HUES64 (cell line): Measurements from ENCODE around the gene BCAS3.

ENCODE experiments used
- H3K27ac ChIP-seq: 2 replicates; pipeline ENCODE4 v1.7.0; 2013; ENCODE audit warnings: low read depth, low read length, inconsistent platforms
- H3K27me3 ChIP-seq: 2 replicates; pipeline ENCODE4 v1.6.1; 2013; ENCODE audit warnings: mild to moderate bottlenecking, low read length; ENCODE audit not compliant: insufficient read depth
- H3K36me3 ChIP-seq: 2 replicates; pipeline ENCODE4 v1.6.1; 2013; ENCODE audit warnings: mild to moderate bottlenecking, low read length; ENCODE audit not compliant: insufficient read depth
- H3K4me1 ChIP-seq: 2 replicates; pipeline ENCODE4 v1.6.1; 2013; ENCODE audit warnings: mild to moderate bottlenecking, low read length, moderate library complexity; ENCODE audit not compliant: insufficient read depth
- H3K4me3 ChIP-seq: 2 replicates; pipeline ENCODE4 v1.5.1; 2013; ENCODE audit warnings: mild to moderate bottlenecking, low read length, moderate library complexity
- H3K9ac ChIP-seq: 2 replicates; pipeline ENCODE4 v1.6.1; 2013; ENCODE audit warnings: mild to moderate bottlenecking, low read depth, low read length
- H3K9me3 ChIP-seq: 2 replicates; pipeline ENCODE4 v1.6.1; 2013; ENCODE audit warnings: low read depth, low read length; ENCODE audit not compliant: insufficient read depth
- WGBS: fragments of 150-250, 120-280 bp; methylation state at CpG from one replicate; pipeline ENCODE4 v1.1.7; 2013; ENCODE audit warnings: missing lambda C conversion rate; 5-methylcytosine and 5-hydroxymethylcytosine counted together

Gene BCAS3

DNA sequence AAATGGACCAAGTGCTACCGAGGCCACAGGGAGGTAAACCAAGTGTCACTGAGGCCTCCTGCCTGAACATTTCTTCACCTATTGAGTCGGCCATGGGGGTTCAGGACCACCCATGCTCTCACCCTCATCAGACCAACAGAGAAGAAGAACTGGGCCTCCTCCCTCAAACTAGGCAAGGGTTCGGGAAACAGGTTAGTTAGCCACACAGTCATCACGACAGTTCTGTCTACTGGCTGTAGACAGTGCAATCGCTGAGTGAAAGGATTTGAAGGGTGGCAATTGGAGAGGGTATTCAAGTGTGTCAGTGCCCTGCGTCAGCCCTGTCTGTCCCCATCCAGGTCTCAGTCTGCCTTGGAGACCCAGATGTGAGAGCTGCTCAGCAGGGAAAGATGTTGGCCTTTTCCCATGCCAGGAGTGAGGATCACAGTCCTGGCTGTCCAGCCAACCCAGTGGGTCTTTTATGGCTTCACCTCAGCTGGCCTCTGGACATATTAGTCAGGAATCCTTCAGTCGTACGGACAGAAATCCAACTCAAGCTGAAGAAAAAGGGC, 741.9 kb downstream of the BCAS3 start:
- Histone ChIP-seq H3K9ac (no peak overlapping the region), H3K4me1 (no peaks in the 10 kb centered on the region), H3K27me3 (peaks cover 44% of the 10 kb centered on the region), H3K36me3 (no peaks in the 10 kb centered on the region), H3K9me3 (no peaks in the 10 kb centered on the region), H3K27ac (no peak overlapping the region), H3K4me3 (no peak overlapping the region)
- WGBS, result 89% methylated on average over 8 of the region's 8 CpGs

DNA sequence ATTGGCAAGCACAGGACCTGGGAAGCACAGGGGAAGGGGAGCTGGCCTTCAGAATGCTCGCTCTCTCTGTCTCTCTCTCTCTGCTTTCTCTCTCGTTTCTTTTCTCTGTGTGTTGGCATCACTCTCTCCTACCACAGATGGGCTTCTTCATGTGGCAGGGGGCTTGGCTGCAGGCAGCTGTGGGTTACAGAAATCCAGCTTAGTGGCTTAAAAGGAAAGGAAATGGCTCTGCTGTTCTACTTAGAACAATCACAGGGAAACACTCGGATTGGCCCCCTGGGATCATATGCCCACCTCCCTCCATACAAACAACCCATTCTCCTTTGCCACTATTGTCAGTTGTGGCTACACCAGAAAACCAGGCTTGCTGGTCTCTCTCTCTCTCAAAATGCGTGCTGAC, 742.4 kb downstream of the BCAS3 start:
- no peak overlapping the region for H3K27ac ChIP-seq
- H3K4me3 ChIP-seq, result no peak overlapping the region
- H3K36me3 ChIP-seq, result no peaks in the 10 kb centered on the region
- no peaks in the 10 kb centered on the region for H3K9me3 ChIP-seq
- no peak overlapping the region for H3K9ac ChIP-seq
- H3K4me1 ChIP-seq, result no peaks in the 10 kb centered on the region
- peaks cover 39% of the 10 kb centered on the region for H3K27me3 ChIP-seq
- WGBS, result 86% methylated on average over 4 of the region's 4 CpGs

DNA sequence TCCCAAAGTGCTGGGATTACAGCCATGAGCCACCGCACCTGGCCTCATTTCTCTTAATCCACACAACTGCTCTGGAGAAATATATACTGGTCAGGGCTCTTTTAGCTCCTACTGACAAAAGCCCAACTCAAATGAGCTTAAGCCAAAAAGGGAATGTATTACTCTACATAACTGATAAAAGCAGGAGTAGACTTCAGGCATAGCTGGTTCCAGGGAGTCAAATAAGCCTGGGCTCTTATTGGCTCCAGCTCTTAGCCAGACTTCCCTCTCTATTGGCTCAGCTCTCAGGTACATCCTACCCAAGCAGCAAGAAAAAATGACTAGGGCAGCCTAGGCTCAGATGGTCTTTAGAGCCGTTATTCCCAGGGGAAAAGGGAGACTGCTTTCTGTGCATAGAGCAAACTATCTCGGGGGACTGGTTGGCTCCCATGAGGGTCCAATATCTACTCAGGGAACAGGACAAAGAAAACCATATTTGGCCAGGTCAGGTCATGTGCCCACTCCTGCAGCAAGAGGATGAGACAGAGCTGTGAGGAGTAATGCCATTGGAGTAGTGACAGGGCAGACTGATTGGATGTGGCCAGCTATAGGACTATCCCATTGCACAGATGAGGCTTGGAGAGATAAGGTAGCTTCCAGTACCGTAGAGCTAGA, 743.2 kb downstream of the BCAS3 start:
- 92% methylated on average over 4 of the region's 4 CpGs for WGBS
- peaks cover 31% of the 10 kb centered on the region for H3K27me3 ChIP-seq
- H3K27ac ChIP-seq, result no peak overlapping the region
- H3K9me3 ChIP-seq, result no peaks in the 10 kb centered on the region
- no peak overlapping the region for H3K4me3 ChIP-seq
- no peak overlapping the region for H3K9ac ChIP-seq
- no peaks in the 10 kb centered on the region for H3K36me3 ChIP-seq
- 0 out of 2 replicates have a peak, but pooled peaks cover 3% of the 10 kb centered on the region for H3K4me1 ChIP-seq

DNA sequence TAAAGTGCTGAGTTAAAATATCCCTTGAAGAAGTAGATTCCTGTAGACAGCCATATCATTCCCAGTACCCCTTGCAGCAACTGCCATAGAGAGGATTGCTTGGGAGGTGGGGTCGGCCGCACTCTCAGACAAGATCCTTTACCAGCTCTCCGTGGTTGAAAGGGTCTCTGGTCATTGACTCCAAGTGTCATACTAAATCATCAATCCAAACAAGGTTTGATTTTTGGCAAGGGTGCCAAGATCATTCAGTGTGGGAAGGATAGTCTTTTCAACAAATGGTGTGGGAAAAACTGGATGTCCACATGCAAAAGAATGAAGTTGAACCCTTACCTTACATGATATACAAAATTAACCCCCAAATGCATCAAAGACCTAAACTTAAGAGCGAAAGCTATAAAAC, 743.8 kb downstream of the BCAS3 start:
- Histone ChIP-seq H3K27ac (no peak overlapping the region), H3K9ac (no peak overlapping the region)
- WGBS, result 83% methylated on average over 4 of the region's 4 CpGs

DNA sequence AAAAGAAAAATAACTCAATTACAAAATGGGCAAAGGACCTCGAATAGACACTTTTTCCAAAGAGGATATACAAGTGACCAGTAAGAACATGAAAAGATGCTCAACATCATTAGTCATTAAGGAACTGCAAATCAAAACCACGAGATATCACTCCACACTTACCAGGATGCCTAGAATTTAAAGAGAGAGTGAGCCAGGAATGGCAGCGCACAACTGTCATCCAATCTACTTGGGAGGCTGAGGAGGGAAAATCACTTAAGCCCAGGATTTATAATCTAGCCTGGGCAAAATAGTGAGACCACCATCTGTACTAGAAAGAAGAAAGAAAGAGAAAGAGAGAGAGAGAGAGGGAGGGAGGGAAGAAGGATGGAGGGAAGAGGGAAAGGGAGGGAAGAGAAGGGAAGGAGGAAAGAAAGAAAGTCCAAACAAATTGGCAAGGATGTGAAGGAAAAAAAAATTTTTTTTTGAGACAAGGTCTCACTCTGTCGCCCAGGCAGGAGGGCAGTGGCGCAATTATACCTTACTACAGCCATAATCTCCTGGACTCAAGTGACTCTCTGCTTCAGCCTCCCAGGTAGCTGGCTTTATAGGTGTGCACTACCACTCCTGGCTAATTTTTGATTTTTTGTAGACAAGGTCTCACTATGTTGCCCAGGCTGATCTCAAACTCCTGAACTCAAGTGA, 744.6 kb downstream of the BCAS3 start:
- 84% methylated on average over 5 of the region's 5 CpGs for WGBS
- Histone ChIP-seq H3K36me3 (no peaks in the 10 kb centered on the region), H3K27ac (no peak overlapping the region), H3K4me3 (no peak overlapping the region), H3K4me1 (0 out of 2 replicates have a peak, but pooled peaks cover 3% of the 10 kb centered on the region), H3K9me3 (no peaks in the 10 kb centered on the region), H3K9ac (no peak overlapping the region), H3K27me3 (peaks cover 18% of the 10 kb centered on the region; the same call in 1 of the 2 replicates)

More for the DNA sequence above, 743.8 kb downstream of the BCAS3 start:
- Histone ChIP-seq H3K4me1 (0 out of 2 replicates have a peak, but pooled peaks cover 3% of the 10 kb centered on the region), H3K27me3 (peaks cover 25% of the 10 kb centered on the region), H3K4me3 (no peak overlapping the region), H3K9me3 (no peaks in the 10 kb centered on the region), H3K36me3 (no peaks in the 10 kb centered on the region)

DNA sequence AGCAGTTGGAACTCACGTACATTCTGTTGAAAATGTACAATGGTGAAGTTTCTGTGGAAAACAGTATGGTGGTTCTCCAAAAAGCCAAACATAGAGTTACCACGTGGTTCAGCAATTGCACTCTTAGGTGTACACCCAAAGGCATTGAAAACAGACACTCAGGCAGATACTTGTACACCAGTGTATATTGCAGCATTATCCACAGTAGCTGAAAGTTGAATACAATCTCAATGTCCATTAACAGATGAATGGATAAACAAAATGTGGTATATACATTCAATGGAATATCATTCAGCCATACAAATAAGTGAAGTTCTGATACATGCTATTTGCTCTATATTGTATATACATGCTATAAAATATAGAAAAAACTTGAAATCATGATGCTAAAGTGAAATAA, 745.2 kb downstream of the BCAS3 start:
- no peaks in the 10 kb centered on the region for H3K36me3 ChIP-seq
- H3K4me1 ChIP-seq, result 0 out of 2 replicates have a peak, but pooled peaks cover 3% of the 10 kb centered on the region
- H3K9me3 ChIP-seq, result no peaks in the 10 kb centered on the region
- H3K27me3 ChIP-seq, result peaks cover 18% of the 10 kb centered on the region; the same call in 1 of the 2 replicates
- no peak overlapping the region for H3K9ac ChIP-seq
- WGBS, result 36% methylated on average over 2 of the region's 2 CpGs
- no peak overlapping the region for H3K4me3 ChIP-seq
- H3K27ac ChIP-seq, result no peak overlapping the region

DNA sequence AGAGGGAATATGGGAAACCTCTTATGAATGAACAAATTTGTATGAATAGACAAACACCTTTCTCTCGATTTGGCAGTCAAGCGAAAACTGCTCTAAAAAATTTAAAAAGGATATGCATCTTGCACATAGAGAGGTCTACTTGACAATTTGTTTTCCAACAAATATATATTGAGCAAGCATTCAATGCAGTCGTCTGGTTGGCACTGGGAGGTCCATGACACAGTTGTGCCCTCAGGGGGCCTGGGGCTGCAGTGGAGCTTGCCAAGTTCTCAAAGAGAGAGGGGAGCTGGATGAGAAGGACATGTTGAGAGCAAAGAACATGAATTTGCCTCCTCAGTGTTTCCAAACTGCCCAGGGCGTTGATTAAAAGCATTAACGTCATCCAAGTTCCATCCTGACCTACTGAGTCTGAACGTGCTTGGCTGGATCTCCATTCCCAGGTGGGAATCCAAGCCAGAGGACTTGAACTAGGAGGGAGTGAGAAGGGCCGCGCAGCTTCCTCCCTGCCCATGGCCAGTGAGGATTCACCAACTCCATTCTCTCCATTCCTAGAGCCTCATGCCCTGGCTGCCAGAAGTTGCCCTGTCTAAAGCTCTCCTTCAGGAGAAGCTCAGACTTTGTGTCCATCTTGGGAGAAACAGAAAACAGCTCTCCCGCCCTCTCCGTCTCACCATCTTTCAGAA, 746.5 kb downstream of the BCAS3 start:
- no peaks in the 10 kb centered on the region for H3K36me3 ChIP-seq
- 0 out of 2 replicates have a peak, but pooled peaks cover 3% of the 10 kb centered on the region for H3K4me1 ChIP-seq
- H3K27me3 ChIP-seq, result peaks cover 18% of the 10 kb centered on the region; the same call in 1 of the 2 replicates
- no peak overlapping the region for H3K9ac ChIP-seq
- no peaks in the 10 kb centered on the region for H3K9me3 ChIP-seq
- no peak overlapping the region for H3K4me3 ChIP-seq
- H3K27ac ChIP-seq, result no peak overlapping the region
- 89% methylated on average over 10 of the region's 10 CpGs for WGBS

DNA sequence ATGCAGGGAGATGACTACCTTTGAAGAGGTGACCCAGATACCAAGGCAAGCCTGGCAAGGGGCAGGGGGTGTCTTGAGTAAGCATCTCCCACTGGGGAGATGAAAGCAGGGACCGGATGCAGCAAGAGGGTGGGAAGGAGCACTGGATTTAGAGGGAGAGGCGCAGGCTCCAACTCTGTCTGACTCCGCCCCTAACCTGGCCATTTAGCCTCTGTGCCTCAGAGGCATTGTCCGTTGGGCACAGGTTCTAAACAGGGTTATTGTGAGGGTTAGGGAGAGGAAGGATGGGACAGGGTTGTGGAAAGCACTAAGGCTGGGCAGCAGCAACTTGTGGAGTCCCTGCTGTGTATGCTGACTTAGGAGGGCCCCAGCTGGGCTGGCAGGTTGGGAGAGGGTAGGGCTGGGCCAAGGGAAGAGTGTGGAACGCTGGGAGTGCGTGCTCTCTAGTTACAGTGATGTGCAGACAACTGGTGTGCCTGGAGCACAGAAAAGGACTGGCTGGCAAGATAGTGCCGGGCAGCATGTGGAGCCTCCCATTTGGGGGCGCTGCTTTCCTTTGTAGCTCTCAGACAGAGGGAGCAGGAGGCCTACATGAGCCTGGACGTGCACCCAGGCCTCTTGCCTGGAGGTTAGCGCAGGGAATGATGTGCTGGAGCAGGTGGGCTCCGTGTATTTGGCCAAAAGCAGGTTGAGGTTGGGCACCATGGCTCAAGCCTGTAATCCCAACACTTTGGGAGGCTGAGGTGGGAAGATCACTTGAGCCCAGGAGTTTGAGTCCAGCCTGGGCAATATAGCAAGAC, 748.2 kb downstream of the BCAS3 start:
- 76% methylated on average over 11 of the region's 11 CpGs for WGBS
- H3K4me3 ChIP-seq, result no peak overlapping the region
- H3K9ac ChIP-seq, result no peak overlapping the region
- 0 out of 2 replicates have a peak, but pooled peaks cover 3% of the 10 kb centered on the region for H3K4me1 ChIP-seq
- H3K27me3 ChIP-seq, result peaks cover 18% of the 10 kb centered on the region; the same call in 1 of the 2 replicates
- H3K36me3 ChIP-seq, result no peaks in the 10 kb centered on the region
- no peak overlapping the region for H3K27ac ChIP-seq
- no peaks in the 10 kb centered on the region for H3K9me3 ChIP-seq

DNA sequence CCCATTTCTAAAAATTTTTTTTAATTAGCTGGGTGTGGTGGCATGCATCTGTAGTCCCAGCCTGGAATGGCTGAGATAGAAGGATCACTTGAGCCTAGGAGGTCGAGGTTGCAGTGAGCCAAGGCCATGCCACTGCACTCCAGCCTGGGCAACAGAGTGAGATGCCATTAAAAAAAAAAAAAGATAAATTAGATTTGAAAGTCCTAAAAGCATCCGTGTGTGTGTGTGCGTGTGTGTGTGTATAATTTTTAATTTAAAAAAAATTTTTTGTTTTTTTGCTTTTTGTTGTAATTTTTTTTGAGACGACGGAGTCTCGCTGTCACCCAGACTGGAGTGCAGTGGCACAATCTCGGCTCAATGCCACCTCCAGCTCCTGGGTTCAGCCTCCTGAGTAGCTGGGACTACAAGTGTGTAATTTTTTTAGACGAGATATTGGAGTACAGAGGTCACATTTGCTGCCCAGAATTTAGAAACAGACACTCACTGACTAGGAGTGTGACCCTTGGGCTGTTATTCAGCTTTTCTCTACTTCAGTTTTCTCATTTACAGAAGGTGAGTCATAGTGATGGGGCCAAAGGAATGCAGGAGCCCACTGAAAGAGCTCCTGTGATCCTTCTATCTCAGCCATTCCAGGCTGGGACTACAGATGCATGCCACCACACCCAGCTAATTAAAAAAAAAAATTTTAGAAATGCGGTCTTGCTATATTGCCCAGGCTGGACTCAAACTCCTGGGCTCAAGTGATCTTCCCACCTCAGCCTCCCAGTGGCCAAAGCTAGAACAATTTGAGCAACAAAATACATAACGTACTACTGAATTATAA, 749.0 kb downstream of the BCAS3 start:
- WGBS, result 92% methylated on average over 9 of the region's 10 CpGs
- Histone ChIP-seq H3K9me3 (no peaks in the 10 kb centered on the region), H3K27ac (no peak overlapping the region), H3K36me3 (no peaks in the 10 kb centered on the region), H3K9ac (no peak overlapping the region), H3K4me3 (no peak overlapping the region), H3K4me1 (0 out of 2 replicates have a peak, but pooled peaks cover 3% of the 10 kb centered on the region), H3K27me3 (peaks cover 13% of the 10 kb centered on the region; the same call in 1 of the 2 replicates)

DNA sequence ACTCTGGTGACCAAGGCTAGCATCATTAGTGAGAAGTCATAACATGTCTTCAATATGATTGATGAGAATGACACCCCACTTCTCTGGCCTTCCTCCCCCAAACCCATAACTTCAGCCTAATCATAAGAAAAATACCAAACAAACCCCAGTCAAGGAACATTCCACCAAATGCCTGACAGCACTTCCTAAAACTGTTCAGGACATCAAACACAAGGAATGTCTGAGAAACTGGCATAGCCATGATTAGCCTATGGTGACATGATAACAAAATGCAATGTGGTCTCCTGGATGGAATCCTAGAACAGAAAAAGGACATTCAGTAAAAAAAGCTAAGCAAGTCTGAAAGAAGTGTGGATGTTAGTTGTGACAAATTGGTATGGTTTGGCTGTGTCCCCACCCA, 749.9 kb downstream of the BCAS3 start:
- H3K4me3 ChIP-seq, result no peak overlapping the region
- H3K9ac ChIP-seq, result no peak overlapping the region
- H3K4me1 ChIP-seq, result 0 out of 2 replicates have a peak, but pooled peaks cover 3% of the 10 kb centered on the region
- no peaks in the 10 kb centered on the region for H3K36me3 ChIP-seq
- H3K27me3 ChIP-seq, result peaks cover 6% of the 10 kb centered on the region; the same call in 1 of the 2 replicates
- H3K9me3 ChIP-seq, result no peaks in the 10 kb centered on the region
- no peak overlapping the region for H3K27ac ChIP-seq
